Suprapubic skin (tissue), 4 donors: ENCODE data around the gene CBFA2T3. TPM values are rescaled to one million over a fixed set of nuclear protein-coding genes. Genes with fewer than 3 reads are reported as not detected.
A peak's percentile ranks its signal among the peaks of the same experiment; 100 is the strongest.

ENCODE experiments used
- DNase-seq, 2 donors: peaks; one replicate each; pipeline ENCODE4 v3.0.0-alpha.2; 2019; ENCODE audit warnings: low spot score in 2 of 2
- H3K27ac ChIP-seq: fragments of 200-600 bp; sonication (generic); one replicate; pipeline ENCODE4 v1.5.1; 2019
- H3K27me3 ChIP-seq: fragments of 200-600 bp; sonication (generic); one replicate; pipeline ENCODE4 v1.5.1; 2019
- H3K36me3 ChIP-seq: fragments of 200-600 bp; sonication (generic); one replicate; pipeline ENCODE4 v1.5.1; 2019
- H3K4me1 ChIP-seq: fragments of 200-600 bp; sonication (generic); one replicate; pipeline ENCODE4 v1.5.1; 2019
- H3K4me3 ChIP-seq: fragments of 200-600 bp; sonication (generic); one replicate; pipeline ENCODE4 v1.5.1; 2019; ENCODE audit warnings: mild to moderate bottlenecking
- H3K9me3 ChIP-seq: fragments of 200-600 bp; sonication (generic); one replicate; pipeline ENCODE4 v1.5.1; 2019
- EP300 ChIP-seq: sonication (generic); formaldehyde crosslinking; IDR thresholded peaks from one replicate; pipeline ENCODE4 v1.6.1; 2017; ENCODE audit warnings: antibody characterized with exemption
- POLR2A ChIP-seq, 2 donors: fragments of 450-650 bp; IDR thresholded peaks; one replicate each; pipeline ENCODE4 v1.6.1; 2017; ENCODE audit warnings: antibody characterized with exemption in 2 of 2, mild to moderate bottlenecking in 2 of 2, moderate library complexity in 2 of 2
- POLR2AphosphoS5 ChIP-seq, 3 donors: sonication (generic); formaldehyde crosslinking; IDR thresholded peaks; one replicate each; pipeline ENCODE4 v1.6.1; 2017; ENCODE audit warnings: antibody characterized with exemption in 3 of 3
- WGBS: methylation state at CpG from one replicate; pipeline ENCODE4 v1.1.5; 2018; 5-methylcytosine and 5-hydroxymethylcytosine counted together
- total RNA-seq, 4 donors: library from RNA; depleted of rRNA; stranded (reverse); fragments of >200 nt; gene quantifications; one replicate each; pipeline ENCODE4 v1.1.0, GENCODE V29; 2016
- TF ChIP-seq, protein P1 (sequence below), 2 donors: fragments of 200-600 bp in 1 of 2; fragments of 450-650 bp in 1 of 2; sonication (generic) in 1 of 2; IDR thresholded peaks; one replicate each; pipeline ENCODE4 v1.5.1; 2016 to 2019; ENCODE audit warnings: antibody characterized with exemption in 2 of 2, mild to moderate bottlenecking in 1 of 2, moderate library complexity in 1 of 2

Gene CBFA2T3
- total RNA-seq, 4 donors from 2014 or later = 1.5 to 6.6 (median 2.9) TPM

DNA sequence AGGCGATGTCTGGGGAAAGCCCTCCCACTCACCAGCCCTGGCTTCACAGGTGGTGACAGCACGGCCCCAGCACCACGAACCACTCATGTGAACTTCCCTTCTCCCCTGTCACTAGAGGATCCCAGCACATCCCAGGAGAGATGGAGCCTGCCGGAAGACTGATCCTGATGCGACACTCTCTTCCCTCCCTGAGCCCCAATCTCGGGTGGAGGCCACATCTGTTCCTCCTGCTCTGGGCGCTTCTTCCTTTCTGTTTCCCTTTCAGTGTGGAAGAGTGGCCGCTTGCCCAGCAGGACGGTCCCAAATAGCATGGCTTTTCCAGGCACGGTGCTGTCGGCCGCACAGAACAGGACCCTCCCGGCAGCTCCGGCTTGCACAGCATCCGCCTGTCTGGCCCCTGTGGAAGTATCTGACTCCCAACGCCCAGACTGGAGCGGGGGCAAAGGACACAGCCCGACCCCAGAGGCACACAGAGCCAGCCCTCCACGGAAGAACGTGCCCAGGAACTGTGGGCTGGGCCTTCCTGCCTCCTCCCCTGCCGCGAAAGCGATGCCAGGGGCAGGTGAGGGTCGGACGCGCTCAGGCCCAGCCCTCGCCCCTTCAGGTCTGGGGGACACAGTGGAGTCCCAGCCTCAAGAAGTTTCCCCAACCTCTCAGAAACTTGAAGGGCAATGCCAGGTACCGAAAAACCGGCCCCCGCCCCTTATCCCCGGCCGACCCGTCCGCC is 37.6 kb downstream of the CBFA2T3 start:
- 22% methylated on average over 11 of the region's 34 CpGs for WGBS

DNA sequence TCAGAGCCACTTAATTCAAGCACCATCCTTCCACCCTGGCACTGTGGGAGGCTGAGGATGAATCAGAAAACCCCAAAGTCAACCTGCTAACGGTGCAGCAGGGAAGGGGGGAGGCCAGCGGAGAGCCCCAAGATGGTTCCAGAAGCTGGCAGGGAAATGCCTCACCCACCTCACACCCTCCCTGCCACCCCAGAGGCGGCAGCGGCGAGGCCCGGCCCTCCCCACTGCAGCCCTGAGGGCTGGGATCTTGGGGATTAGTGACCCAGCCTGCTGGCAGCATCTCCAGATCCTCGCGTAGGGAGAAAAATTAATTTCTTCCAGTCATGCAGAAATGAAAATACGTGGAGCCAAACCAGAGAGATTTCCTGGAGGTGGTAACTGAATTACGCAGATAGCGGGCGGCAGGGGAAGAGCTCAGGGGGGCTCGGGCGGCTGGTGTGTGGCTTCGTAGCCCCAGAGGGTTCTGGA is 38.2 kb downstream of the CBFA2T3 start:
- Histone ChIP-seq H3K9me3 (no peaks in the 10 kb centered on the region), H3K27ac (no peak overlapping the region), H3K4me3 (peak overlapping the region; percentile 63), H3K27me3 (peaks cover 83% of the 10 kb centered on the region), H3K36me3 (no peaks in the 10 kb centered on the region), H3K4me1 (peaks cover 68% of the 10 kb centered on the region)
- DNase-seq = no peak
- TF ChIP-seq POLR2A (IDR thresholded peaks at IDR 0.05) (no peak), EP300 (no peak), POLR2AphosphoS5 (IDR thresholded peaks at IDR 0.05) (no peak)
- TF ChIP-seq, protein P1, sequence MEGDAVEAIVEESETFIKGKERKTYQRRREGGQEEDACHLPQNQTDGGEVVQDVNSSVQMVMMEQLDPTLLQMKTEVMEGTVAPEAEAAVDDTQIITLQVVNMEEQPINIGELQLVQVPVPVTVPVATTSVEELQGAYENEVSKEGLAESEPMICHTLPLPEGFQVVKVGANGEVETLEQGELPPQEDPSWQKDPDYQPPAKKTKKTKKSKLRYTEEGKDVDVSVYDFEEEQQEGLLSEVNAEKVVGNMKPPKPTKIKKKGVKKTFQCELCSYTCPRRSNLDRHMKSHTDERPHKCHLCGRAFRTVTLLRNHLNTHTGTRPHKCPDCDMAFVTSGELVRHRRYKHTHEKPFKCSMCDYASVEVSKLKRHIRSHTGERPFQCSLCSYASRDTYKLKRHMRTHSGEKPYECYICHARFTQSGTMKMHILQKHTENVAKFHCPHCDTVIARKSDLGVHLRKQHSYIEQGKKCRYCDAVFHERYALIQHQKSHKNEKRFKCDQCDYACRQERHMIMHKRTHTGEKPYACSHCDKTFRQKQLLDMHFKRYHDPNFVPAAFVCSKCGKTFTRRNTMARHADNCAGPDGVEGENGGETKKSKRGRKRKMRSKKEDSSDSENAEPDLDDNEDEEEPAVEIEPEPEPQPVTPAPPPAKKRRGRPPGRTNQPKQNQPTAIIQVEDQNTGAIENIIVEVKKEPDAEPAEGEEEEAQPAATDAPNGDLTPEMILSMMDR (IDR thresholded peaks at IDR 0.05) = no peak
- WGBS = 24% methylated on average over 11 of the region's 15 CpGs

More for the DNA sequence above, 37.6 kb downstream of the CBFA2T3 start:
- Histone ChIP-seq H3K4me1 (peaks cover 68% of the 10 kb centered on the region), H3K9me3 (no peaks in the 10 kb centered on the region), H3K4me3 (peak overlapping the region; percentile 63), H3K27ac (peak overlapping the region; percentile 57), H3K27me3 (peaks cover 85% of the 10 kb centered on the region), H3K36me3 (no peaks in the 10 kb centered on the region)
- no peak for DNase-seq
- TF ChIP-seq, protein P1 (IDR thresholded peaks at IDR 0.05) = no peak
- TF ChIP-seq EP300 (no peak), POLR2AphosphoS5 (IDR thresholded peaks at IDR 0.05) (no peak), POLR2A (IDR thresholded peaks at IDR 0.05) (no peak)

DNA sequence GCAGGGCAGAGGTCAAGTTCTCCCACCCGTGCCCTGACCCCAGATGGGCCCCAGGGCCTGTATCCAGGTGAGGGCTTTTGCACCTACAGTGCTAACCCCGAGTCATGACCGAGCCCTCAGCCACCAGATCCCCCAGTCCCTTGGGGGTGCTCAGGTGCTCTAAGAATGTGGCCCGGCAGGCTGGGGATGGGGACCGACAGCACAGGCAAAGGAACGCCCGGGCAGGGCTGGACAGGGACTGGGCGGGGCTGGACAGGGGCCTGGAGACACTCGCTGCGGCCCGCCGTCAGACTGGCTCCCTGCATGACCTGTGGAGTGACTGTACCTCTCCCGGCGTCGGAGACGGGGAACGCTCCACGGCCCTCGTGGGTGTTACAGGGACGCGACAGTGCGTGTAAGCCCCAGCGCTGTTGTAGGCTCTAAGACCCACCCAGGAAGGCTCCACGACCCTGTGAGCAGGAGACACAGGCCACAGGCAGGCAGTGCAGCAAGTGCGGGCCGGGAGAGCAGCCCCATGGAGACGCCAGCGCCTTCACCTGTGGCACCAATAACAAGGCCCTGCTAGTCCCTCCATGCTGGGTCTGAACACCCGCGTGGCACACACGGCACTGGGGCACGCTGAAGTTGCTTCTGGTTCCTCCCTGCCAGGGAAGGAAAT is 38.8 kb downstream of the CBFA2T3 start:
- Histone ChIP-seq H3K4me1 (peaks cover 68% of the 10 kb centered on the region), H3K36me3 (no peaks in the 10 kb centered on the region), H3K27me3 (peaks cover 79% of the 10 kb centered on the region), H3K9me3 (no peaks in the 10 kb centered on the region), H3K27ac (no peak overlapping the region), H3K4me3 (no peak overlapping the region)
- WGBS = no CpG with 5 or more reads among the region's 32 CpGs
- TF ChIP-seq EP300 (no peak), POLR2A (IDR thresholded peaks at IDR 0.05) (no peak), POLR2AphosphoS5 (IDR thresholded peaks at IDR 0.05) (no peak)
- TF ChIP-seq, protein P1 (IDR thresholded peaks at IDR 0.05) = no peak
- DNase-seq = no peak

DNA sequence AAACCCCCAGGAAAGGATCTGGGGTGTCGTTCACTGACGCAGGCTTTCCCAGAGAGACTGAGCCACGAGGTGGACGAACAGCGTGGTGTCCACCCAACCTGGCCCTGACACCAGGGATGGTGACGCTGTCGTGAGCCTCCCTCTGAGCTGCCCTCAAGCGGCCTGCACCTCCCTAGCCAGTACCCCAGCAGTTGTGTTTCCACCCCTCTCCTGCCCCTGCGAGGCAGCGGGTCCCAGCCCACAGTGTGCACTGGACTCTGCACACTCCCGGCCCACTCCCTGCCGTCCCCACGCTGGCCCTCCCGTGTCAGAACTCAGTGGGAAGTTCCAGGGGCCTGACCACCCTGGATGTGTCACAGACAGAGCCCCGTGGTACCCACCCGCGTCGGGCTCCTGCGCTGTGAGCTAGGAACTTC is 39.8 kb downstream of the CBFA2T3 start:
- peak overlapping the region; percentile 39 for H3K27ac ChIP-seq

More for the DNA sequence above, 39.8 kb downstream of the CBFA2T3 start:
- no peak for TF ChIP-seq POLR2AphosphoS5 (IDR thresholded peaks at IDR 0.05)
- no peak for TF ChIP-seq POLR2A (IDR thresholded peaks at IDR 0.05)
- TF ChIP-seq EP300 = no peak
- TF ChIP-seq, protein P1 (IDR thresholded peaks at IDR 0.05) = no peak
- Histone ChIP-seq H3K36me3 (no peaks in the 10 kb centered on the region), H3K9me3 (no peaks in the 10 kb centered on the region), H3K4me3 (no peak overlapping the region), H3K27me3 (peaks cover 71% of the 10 kb centered on the region), H3K4me1 (peaks cover 65% of the 10 kb centered on the region)
- no peak for DNase-seq
- no CpG with 5 or more reads among the region's 19 CpGs for WGBS
